Spleen (tissue), 7 donors: ENCODE data around the gene MAGEB4.

Experiments
- CTCF ChIP-seq, 11 experiments: fragments of 200-600 bp in 7 of 11; fragments of 450-650 bp in 4 of 11; sonication (generic) in 4 of 11; IDR thresholded peaks in 8 of 11; conservative IDR thresholded peaks in 3 of 11; 1 replicate in 7 of 11; 2 replicates in 4 of 11; pipeline versions ENCODE4 v1.4.0 to v1.8.0; 2016 to 2021; ENCODE audit warnings: antibody characterized with exemption in 11 of 11, inconsistent platforms in 4 of 11, mild to moderate bottlenecking in 1 of 11
- POLR2A ChIP-seq, 3 donors: fragments of 450-650 bp; IDR thresholded peaks; one replicate each; pipeline ENCODE4 v1.5.1; 2017; ENCODE audit warnings: antibody characterized with exemption in 3 of 3, mild to moderate bottlenecking in 1 of 3
- POLR2AphosphoS5 ChIP-seq, 3 donors: sonication (generic); formaldehyde crosslinking; IDR thresholded peaks; one replicate each; pipeline ENCODE4 v1.5.1; 2017; ENCODE audit warnings: antibody characterized with exemption in 3 of 3
- donor health status: DM: no; HTN: no; CAD: no; lungs with moderate emphysema.
- donor health status: DM: no; HTN: no; CAD: no.
- donor health status: DM: no; HTN: no; CAD: no.

- TF ChIP-seq CTCF (IDR thresholded peaks at IDR 0.05 in 8 of 11, conservative IDR thresholded peaks at IDR 0.05 in 3 of 11) (no peak), POLR2A (IDR thresholded peaks at IDR 0.05) (no peak), POLR2AphosphoS5 (IDR thresholded peaks at IDR 0.05) (no peak)
Measured at GRCh38 chrX:30215357-30215843, 26.4 kb upstream of the MAGEB4 start, which contains the start of gene MAGEB2.
